GM10248 (cell line): Measurements from ENCODE around the gene ZC3H14.

Source experiments
- CTCF ChIA-PET: fragments of 300-600 bp; sonication (Branson Sonifier 250); formaldehyde crosslinking; extraction: SDS; loops from one replicate; lab custom pipeline; 2021; ENCODE audit warnings: antibody characterized with exemption; lab: Yijun Ruan, JAX
- POLR2A ChIA-PET: fragments of 350-650 bp; sonication (Branson Sonifier 250); formaldehyde crosslinking; extraction: SDS; loops from one replicate; lab custom pipeline; 2020; ENCODE audit warnings: antibody characterized with exemption; lab: Yijun Ruan, JAX
- DNase-seq: peaks from one replicate; pipeline ENCODE4 v3.0.0; 2012; ENCODE audit errors: extremely low spot score
- CTCF ChIP-seq: IDR thresholded peaks from 2 replicates; pipeline ENCODE4 v1.5.1; 2012; ENCODE audit warnings: mild to moderate bottlenecking, low read depth; ENCODE audit errors: extremely low read depth, missing control alignments, control extremely low read depth

ZC3H14 gene

DNA sequence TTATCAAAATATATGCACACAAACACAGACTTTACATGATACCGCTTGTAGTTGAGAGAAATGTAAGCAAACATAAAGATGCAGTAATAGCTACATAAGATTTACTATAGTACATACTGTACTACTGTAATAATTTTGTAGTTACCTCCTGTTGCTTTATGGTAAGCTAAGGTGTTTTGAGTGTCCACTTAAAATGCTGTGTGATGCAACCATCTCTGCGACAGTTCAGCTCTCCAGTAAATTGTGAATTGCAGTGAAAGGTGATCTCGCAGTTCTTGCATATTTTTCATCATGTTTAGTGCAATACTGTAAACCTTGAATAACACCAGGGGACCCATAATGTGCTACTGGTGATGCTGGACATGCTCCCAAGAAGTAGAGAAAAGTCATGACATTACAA is 21.6 kb downstream of the ZC3H14 start:
- POLR2A ChIA-PET, result interaction anchor here (0.7 kb wide), 1 partner anchor 9 kb away, joined by 3 read pairs; no protein-coding TSS in a partner anchor
- CTCF ChIA-PET, result interaction anchor here (1.7 to 2.4 kb wide), 2 partner anchors 10 to 13 kb away, joined by 4 to 6 read pairs; no protein-coding TSS in a partner anchor
- TF ChIP-seq CTCF, result no peak
- no peak for DNase-seq

GRCh38 chr14:88588081-88588480 is 25.2 kb downstream of the ZC3H14 start:
- ChIA-PET CTCF (interaction anchor here (1.2 kb wide), 1 partner anchor 23 kb away, joined by 4 read pairs; no protein-coding TSS in a partner anchor), POLR2A (no interaction called here)
- no peak for TF ChIP-seq CTCF
- DNase-seq, result no peak

GRCh38 chr14:88590173-88590572 is 27.3 kb downstream of the ZC3H14 start:
- ChIA-PET POLR2A (no interaction called here), CTCF (interaction anchor here (1.1 to 1.4 kb wide), 2 partner anchors 8 to 200 kb away, joined by 3 read pairs; no protein-coding TSS in a partner anchor)
- TF ChIP-seq CTCF, result no peak
- no peak for DNase-seq

GRCh38 chr14:88592031-88592430 is 29.2 kb downstream of the ZC3H14 start:
- POLR2A ChIA-PET, result no interaction called here
- DNase-seq, result no peak
- no peak for TF ChIP-seq CTCF
- CTCF ChIA-PET, result interaction anchor here (1.0 kb wide), 1 partner anchor 24 kb away, joined by 3 read pairs; no protein-coding TSS in a partner anchor

DNA sequence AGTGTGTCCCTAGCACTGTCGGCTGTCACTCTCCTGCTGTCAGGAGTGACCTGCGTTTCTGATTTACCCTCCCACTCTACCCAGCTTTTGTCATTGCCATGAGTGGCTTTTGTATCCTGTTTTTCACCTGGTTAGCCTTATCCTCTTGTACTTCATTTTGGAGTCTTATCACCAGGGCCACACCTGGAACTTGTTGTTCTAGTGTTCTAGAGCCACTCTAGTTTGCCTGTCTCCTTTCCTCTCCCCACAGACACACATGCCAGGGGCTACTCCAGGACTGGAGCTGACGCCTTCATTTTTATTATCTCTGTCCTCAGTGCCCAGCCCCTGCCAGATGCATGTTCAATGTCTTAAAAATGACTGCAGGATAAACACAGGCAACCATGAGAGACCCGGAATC is 34.2 kb downstream of the ZC3H14 start:
- no peak for TF ChIP-seq CTCF
- ChIA-PET POLR2A (no interaction called here), CTCF (interaction anchor here (1.1 to 3.3 kb wide), 5 partner anchors 12 to 70 kb away, joined by 3 to 13 read pairs (median 4); no protein-coding TSS in a partner anchor)

GRCh38 chr14:88597601-88598000 is 34.8 kb downstream of the ZC3H14 start:
- POLR2A ChIA-PET, result no interaction called here
- no peak for TF ChIP-seq CTCF
- CTCF ChIA-PET, result interaction anchor here (1.1 to 1.3 kb wide), 3 partner anchors 13 to 70 kb away, joined by 3 to 4 read pairs (median 4); no protein-coding TSS in a partner anchor

More for the DNA sequence above, 34.2 kb downstream of the ZC3H14 start:
- DNase-seq, result no peak

More at GRCh38 chr14:88597601-88598000, 34.8 kb downstream of the ZC3H14 start:
- DNase-seq, result no peak
